ENCODE measurements around the gene CASKIN1.

DNA sequence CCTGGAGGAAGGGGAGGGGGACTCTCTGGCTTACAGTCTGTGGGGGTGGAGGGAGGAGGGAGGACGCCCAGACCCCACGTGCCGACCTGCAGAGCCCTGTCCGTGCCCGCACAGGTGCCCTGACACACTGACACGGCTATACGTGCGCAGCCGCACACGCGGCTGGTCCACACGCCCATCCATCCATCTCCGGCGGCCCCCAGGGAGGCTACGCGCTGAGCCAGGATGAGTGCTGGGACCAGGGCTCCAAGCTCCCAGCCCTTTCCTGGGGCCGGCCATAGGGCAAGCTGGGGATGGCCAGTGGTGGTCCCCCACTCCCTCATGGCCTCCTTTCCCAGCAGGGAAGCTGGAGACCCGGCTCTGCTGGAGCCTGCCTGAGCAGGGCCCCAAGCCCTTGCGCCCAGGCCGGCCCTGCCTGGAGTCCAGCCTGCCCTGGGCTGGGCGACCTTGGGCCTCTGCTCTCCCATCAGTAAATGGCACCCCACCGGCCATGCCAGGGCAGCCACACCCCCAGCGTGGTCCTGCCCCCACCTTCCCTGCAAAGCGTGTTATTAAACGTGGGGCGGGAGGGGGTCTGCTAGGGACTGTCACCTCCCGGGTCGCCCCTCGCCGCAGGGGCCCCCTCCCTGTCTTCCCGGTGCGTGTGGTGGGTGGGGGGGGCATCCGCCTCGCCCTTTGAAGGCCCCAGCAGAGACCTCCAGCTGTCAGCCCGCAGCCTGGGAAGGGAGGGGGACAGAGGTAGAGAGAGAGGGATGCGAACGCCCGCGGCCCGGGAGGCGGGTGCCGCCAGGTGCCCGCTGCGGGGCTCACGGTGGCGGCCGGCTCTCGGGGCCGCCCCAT lies 863 bp downstream of the CASKIN1 start:
- TF ChIP-seq, protein P1, sequence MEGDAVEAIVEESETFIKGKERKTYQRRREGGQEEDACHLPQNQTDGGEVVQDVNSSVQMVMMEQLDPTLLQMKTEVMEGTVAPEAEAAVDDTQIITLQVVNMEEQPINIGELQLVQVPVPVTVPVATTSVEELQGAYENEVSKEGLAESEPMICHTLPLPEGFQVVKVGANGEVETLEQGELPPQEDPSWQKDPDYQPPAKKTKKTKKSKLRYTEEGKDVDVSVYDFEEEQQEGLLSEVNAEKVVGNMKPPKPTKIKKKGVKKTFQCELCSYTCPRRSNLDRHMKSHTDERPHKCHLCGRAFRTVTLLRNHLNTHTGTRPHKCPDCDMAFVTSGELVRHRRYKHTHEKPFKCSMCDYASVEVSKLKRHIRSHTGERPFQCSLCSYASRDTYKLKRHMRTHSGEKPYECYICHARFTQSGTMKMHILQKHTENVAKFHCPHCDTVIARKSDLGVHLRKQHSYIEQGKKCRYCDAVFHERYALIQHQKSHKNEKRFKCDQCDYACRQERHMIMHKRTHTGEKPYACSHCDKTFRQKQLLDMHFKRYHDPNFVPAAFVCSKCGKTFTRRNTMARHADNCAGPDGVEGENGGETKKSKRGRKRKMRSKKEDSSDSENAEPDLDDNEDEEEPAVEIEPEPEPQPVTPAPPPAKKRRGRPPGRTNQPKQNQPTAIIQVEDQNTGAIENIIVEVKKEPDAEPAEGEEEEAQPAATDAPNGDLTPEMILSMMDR (IDR thresholded peaks at IDR 0.05) = no peak
- no peak for TF ChIP-seq POLR2A (IDR thresholded peaks at IDR 0.05)

All from lower leg skin (tissue), 3 donors.